SK-N-MC (cell line): ENCODE measurements around the gene RREB1.

Experiments
- DNase-seq: peaks from one replicate; pipeline ENCODE4 v3.0.0-alpha.2; 2011; ENCODE audit warnings: low read depth, low spot score
- H3K27ac ChIP-seq: fragments of 200-600 bp; sonication (generic); 2 replicates; pipeline ENCODE4 v1.5.1; 2016; ENCODE audit warnings: mixed run types
- H3K36me3 ChIP-seq: fragments of 200-600 bp; sonication (generic); 2 replicates; pipeline ENCODE4 v1.6.1; 2017; ENCODE audit warnings: antibody characterized with exemption, low read length, mixed read lengths; ENCODE audit not compliant: insufficient read depth
- H3K4me3 ChIP-seq: fragments of 200-600 bp; sonication (generic); 2 replicates; pipeline ENCODE4 v1.5.1; 2016
- H3K9ac ChIP-seq: fragments of 200-600 bp; sonication (generic); 2 replicates; pipeline ENCODE4 v1.8.0; 2017; ENCODE audit warnings: mixed run types, mixed read lengths; ENCODE audit not compliant: insufficient read length
- H3K9me3 ChIP-seq: fragments of 200-600 bp; sonication (generic); 2 replicates; pipeline ENCODE4 v1.6.1; 2017; ENCODE audit warnings: low read depth, mild to moderate bottlenecking, antibody characterized with exemption, low read length, moderate library complexity, mixed read lengths
- EZH2 ChIP-seq: fragments of 200-600 bp; sonication (generic); IDR thresholded peaks from one replicate; pipeline ENCODE4 v1.6.1; 2017; ENCODE audit warnings: antibody characterized with exemption
- FOXP2 ChIP-seq: optimal IDR thresholded peaks from 2 replicates; pipeline ENCODE3; 2011; ENCODE audit warnings: mild to moderate bottlenecking, moderate library complexity; ENCODE audit not compliant: insufficient read depth; ENCODE audit errors: extremely low read length, control extremely low read depth
- POLR2AphosphoS5 ChIP-seq: IDR thresholded peaks from 2 replicates; pipeline ENCODE4 v1.6.1; 2012; ENCODE audit warnings: mild to moderate bottlenecking, low read depth, low read length, borderline replicate concordance

Gene RREB1

GRCh38 chr6:7112171-7112570 lies 4.4 kb downstream of the RREB1 start:
- Histone ChIP-seq H3K27ac (no peak overlapping the region), H3K9ac (peak overlapping the region; percentile 9)
- no peak for DNase-seq

GRCh38 chr6:7112741-7113313 lies 5.1 kb downstream of the RREB1 start:
- DNase-seq: no peak
- no peaks in the 10 kb centered on the region for H3K9me3 ChIP-seq
- no peak overlapping the region for H3K27ac ChIP-seq
- TF ChIP-seq POLR2AphosphoS5 (no peak), EZH2 (no peak), FOXP2 (no peak)
- H3K4me3 ChIP-seq: peak overlapping the region; percentile 100
- H3K9ac ChIP-seq: peak overlapping the region; percentile 14
- peaks cover 12% of the 10 kb centered on the region for H3K36me3 ChIP-seq

More at GRCh38 chr6:7112171-7112570, 4.4 kb downstream of the RREB1 start:
- H3K36me3 ChIP-seq: peaks cover 12% of the 10 kb centered on the region
- H3K9me3 ChIP-seq: no peaks in the 10 kb centered on the region
- H3K4me3 ChIP-seq: peak overlapping the region; percentile 100
- no peak for TF ChIP-seq EZH2
- TF ChIP-seq POLR2AphosphoS5: no peak
- TF ChIP-seq FOXP2: no peak

GRCh38 chr6:7114744-7115458 lies 7.1 kb downstream of the RREB1 start:
- H3K36me3 ChIP-seq: peaks cover 13% of the 10 kb centered on the region
- peak overlapping the region; percentile 4; the same call in 1 of the 2 replicates for H3K4me3 ChIP-seq
- DNase-seq: no peak
- TF ChIP-seq EZH2 (no peak), FOXP2 (no peak), POLR2AphosphoS5 (no peak)
- H3K9me3 ChIP-seq: no peaks in the 10 kb centered on the region
- H3K9ac ChIP-seq: peak overlapping the region; percentile 39
- peak overlapping the region; percentile 76; the same call in 1 of the 2 replicates for H3K27ac ChIP-seq

- no peaks in the 10 kb centered on the region for H3K9me3 ChIP-seq
- H3K27ac ChIP-seq: peak overlapping the region; percentile 76
- H3K9ac ChIP-seq: peak overlapping the region; percentile 44
- DNase-seq: no peak
- no peak for TF ChIP-seq EZH2
- no peak for TF ChIP-seq FOXP2
- TF ChIP-seq POLR2AphosphoS5: no peak
- H3K36me3 ChIP-seq: peaks cover 9% of the 10 kb centered on the region
- peak overlapping the region; percentile 20; the same call in 1 of the 2 replicates for H3K4me3 ChIP-seq
These were observed 7.9 kb downstream of the RREB1 start for GRCh38 chr6:7115543-7116231.

GRCh38 chr6:7119272-7119801 lies 11.6 kb downstream of the RREB1 start:
- Histone ChIP-seq H3K4me3 (no peak overlapping the region), H3K9ac (no peak overlapping the region), H3K9me3 (no peaks in the 10 kb centered on the region), H3K27ac (0 out of 2 replicates have a peak overlapping the region, but pooled peaks have one; percentile 34), H3K36me3 (peaks cover 33% of the 10 kb centered on the region)
- DNase-seq: no peak
- no peak for TF ChIP-seq FOXP2
- TF ChIP-seq EZH2: no peak
- TF ChIP-seq POLR2AphosphoS5: no peak

- Histone ChIP-seq H3K27ac (no peak overlapping the region), H3K4me3 (no peak overlapping the region), H3K36me3 (peaks cover 48% of the 10 kb centered on the region), H3K9ac (no peak overlapping the region), H3K9me3 (no peaks in the 10 kb centered on the region)
- no peak for DNase-seq
- TF ChIP-seq EZH2 (no peak), POLR2AphosphoS5 (no peak), FOXP2 (no peak)
These were observed 14.0 kb downstream of the RREB1 start for GRCh38 chr6:7121700-7122241.

GRCh38 chr6:7122684-7123083 lies 14.9 kb downstream of the RREB1 start:
- Histone ChIP-seq H3K27ac (no peak overlapping the region), H3K36me3 (peaks cover 55% of the 10 kb centered on the region), H3K9me3 (no peaks in the 10 kb centered on the region), H3K4me3 (no peak overlapping the region), H3K9ac (no peak overlapping the region)
- DNase-seq: no peak
- TF ChIP-seq EZH2 (no peak), POLR2AphosphoS5 (no peak), FOXP2 (no peak)

- no peak for TF ChIP-seq EZH2
- TF ChIP-seq FOXP2: no peak
- TF ChIP-seq POLR2AphosphoS5: no peak
- H3K27ac ChIP-seq: 0 out of 2 replicates have a peak overlapping the region, but pooled peaks have one; percentile 4
- no peaks in the 10 kb centered on the region for H3K9me3 ChIP-seq
- H3K4me3 ChIP-seq: no peak overlapping the region
- no peak overlapping the region for H3K9ac ChIP-seq
- no peak for DNase-seq
- peaks cover 63% of the 10 kb centered on the region for H3K36me3 ChIP-seq
These were observed 16.4 kb downstream of the RREB1 start for GRCh38 chr6:7124114-7124513.
